Ecto neural progenitor cell (in vitro differentiated cells): ENCODE results near the gene SH3RF1.
"Not testable (repeated sequence)": the region's sequence is repeated elsewhere in the genome, so short reads cannot be mapped to it uniquely, and the experiment has no call there.

Experiments used
- DNase-seq: peaks from one replicate; pipeline ENCODE4 v3.0.0-alpha.2; 2018; ENCODE audit warnings: low spot score

The SH3RF1 gene

DNA sequence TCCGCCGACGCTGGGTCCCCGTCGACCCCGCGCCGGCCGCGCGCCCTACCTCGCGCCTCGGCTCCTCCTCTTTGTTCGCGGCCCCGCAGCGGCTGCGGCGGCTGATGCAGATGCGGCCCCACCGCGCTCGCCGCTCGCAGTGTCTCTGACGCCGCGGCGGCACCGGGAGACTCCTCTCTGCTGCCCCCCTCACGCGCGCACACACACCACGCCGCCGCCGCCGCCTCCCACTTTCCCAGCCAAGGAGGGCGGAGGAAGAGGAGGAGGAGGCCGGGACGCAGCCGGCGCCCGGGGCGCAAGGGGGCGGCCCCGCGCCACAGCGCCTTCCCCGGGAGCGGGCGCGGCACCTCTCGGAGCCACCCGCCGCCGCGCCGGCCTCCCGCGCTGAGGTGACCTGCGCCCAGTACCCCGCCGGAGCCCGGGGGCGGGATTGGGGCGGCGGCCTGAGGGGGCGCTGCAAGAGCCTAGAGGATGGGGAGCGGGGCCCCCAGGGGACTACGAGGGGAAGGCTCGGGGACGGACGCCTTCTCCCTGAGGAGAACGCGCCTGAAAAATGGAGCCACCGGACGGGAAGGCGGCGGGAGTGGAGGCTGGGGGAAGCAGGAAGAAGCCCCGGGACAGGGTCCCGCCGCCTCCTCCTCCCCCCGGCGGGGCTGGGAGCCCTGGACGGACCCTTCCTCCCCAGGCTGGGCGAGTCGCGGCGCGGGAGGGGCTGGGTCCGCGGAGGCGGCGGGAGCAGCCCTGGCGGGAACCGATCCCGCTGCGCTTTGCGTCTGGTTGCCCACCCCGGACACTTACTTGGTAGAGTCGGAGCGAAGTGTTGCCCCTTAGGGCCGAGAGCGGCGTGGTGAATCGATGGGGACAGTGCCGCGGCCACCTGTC is at the start of gene SH3RF1:
Gene SH3RF1, minus strand, starts transcription at position 147 of the 882 bp plus-strand sequence. CDS start 1,744 bp downstream, outside the sequence.
- peak; percentile 88 for DNase-seq

GRCh38 chr4:169315530-169316343 is 45.0 kb upstream of the SH3RF1 start:
- DNase-seq = no peak

GRCh38 chr4:169314906-169315305 is 44.1 kb upstream of the SH3RF1 start:
- DNase-seq = no peak

DNA sequence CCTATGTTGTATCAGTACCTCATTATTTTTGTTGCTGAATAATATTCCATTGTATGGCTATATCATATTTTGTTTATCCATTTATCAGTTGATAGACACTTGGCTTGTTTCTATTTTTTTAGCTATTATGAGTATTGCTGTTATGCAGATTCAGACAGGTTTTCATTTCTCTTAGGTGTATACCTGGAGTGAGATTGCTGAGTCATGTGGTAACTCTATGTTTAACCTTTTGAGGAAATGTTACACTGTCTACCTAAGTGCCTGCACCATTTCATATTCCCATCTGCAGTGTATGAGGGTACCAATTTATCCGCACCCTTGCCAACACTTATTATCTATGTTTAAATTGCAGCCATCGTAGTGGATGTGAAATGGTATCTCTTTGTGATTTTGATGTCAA is 43.0 kb upstream of the SH3RF1 start:
- no peak for DNase-seq

GRCh38 chr4:169312690-169313422 is 42.1 kb upstream of the SH3RF1 start:
- DNase-seq = no peak

DNA sequence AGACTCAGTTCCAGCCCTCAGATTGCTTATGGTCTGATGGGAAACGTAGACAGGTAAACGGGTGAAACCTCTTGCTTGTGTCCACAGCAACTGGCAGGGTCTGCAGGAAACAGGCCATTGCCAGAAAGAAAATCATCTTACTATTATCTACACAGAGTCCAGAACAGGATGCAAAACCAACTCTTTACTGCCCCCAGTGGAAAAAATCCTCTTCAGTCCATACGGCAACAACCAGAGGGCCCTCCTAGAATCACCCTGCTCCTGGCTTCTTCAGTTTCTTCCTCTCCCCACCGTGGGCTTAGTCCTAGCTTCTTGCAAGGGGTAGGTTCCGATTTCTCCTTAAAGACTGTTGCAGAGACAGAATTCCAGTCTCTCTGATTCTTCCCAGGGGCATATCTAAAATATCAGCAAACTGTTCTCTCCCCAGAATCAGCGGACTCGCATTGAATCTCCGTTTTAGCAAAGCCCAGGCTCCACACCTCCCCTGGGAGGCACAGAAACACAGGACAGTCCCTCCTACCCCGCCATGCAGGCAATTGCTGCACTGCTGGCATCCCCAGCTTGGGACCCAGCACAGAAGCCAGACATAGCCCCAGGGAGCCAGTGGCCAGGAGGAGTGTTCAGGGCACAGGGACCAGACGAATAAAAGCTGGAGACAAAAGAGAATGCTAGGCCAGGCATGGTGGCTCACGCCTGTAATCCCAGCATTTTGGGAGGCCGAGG is 41.0 kb upstream of the SH3RF1 start:
- DNase-seq = peak; percentile 59

DNA sequence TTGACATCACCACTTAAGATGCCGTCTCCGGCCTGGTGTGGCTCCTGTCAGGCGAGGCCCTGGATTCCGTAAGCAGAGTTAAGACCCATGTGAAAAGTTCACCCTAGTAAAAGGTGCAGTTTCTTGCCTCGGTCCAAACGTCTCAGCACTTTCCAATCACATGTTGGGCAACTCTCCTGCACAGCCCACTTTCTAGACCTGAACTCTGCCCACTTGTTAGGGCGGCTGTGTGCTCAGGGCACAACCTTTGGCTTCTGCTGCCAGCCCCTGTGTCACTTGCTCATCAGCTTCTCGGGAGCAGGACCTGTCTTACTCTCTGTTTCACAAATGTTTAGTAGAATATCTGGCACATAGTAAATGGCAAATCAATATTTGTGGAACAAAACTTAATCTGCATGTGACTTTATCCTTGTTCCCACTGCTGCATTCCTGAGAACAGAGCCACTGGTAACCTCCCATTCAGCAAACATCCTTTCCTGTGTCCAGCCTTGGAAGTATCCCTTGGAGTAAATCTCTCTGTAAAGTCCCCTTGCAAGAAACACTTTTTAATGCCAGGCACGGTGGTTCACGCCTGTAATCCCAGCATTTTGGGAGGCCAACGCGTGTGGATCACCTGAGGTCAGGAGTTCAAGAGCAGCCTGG is 38.7 kb upstream of the SH3RF1 start:
- no peak for DNase-seq

DNA sequence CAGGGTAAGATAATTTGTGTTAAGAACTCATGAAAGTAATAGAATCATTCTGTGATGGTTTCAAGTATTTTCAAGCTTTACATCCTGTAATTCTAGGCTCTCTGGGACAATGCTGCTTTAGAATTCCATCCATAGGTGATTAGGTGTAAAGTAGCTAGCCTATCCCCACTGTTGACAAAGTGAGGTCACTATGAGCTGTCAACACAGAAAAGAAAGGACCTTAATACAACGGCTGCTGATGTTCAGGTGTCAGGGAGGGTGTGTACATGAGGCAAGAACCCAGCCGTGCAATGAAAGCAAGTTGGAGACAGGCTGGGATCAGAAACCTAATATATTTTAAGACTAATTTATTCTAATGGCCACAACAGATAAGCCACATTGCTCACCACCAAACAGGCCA is 36.8 kb upstream of the SH3RF1 start:
- DNase-seq = no peak

GRCh38 chr4:169305651-169306050 is 34.9 kb upstream of the SH3RF1 start:
- DNase-seq = no peak

GRCh38 chr4:169305173-169305572 is 34.4 kb upstream of the SH3RF1 start:
- DNase-seq = no peak

GRCh38 chr4:169295822-169296221 is 25.1 kb upstream of the SH3RF1 start:
- no peak for DNase-seq

- DNase-seq = no peak
Observed at GRCh38 chr4:169293343-169294176, 22.8 kb upstream of the SH3RF1 start.

DNA sequence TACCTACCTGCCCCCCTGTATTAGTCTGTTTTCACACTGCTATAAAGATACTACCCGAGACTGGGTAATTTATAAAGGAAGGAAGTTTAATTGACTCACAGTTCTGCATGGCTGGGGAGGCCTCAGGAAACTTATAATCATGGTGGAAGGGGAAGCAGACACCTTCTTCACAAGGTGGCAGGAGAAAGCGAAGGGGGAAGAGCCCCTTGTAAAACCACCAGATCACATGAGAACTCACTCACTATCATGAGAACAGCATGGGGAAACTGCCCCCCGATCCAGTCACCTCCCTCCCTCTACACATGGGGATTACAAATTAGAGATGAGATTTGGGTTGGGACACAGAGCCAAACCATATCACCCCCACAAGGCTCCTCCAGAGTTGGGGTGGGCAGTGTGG is 17.2 kb upstream of the SH3RF1 start:
- DNase-seq = not testable (repeated sequence)

DNA sequence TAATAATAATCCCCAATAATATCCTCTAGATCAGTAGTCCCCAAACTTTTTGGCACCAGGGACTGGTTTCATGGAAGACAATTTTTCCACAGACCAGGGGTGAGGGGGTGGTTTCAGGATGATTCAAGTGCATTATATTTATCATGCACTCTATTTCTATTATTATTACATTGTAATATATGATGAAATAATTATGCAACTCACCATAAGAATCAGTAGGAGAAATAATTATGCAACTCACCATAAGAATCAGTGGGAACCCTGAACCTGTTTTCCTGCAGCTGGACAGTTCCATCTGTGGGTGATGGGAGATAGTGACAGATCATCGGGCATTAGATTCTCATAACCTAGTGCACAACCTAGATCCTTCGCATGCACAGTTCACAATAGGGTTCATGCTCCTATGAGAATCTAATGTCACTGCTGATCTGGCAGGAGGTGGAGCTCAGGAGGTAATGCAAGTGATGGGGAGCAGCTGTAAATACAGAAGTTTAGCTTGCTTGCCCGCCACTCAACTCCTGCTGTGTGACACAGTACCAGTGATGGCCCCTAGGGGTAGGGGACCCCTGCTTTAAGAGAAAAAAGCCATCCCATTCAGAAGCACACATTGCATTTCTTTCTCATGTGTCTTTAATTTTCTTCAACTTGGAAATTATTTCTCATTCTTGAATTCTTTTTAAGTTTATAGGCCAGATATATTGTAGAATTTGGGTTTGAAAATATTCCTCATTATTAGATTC is 16.0 kb upstream of the SH3RF1 start:
- no peak for DNase-seq

- no peak for DNase-seq
Observed at GRCh38 chr4:169283114-169283509, 12.4 kb upstream of the SH3RF1 start.

DNA sequence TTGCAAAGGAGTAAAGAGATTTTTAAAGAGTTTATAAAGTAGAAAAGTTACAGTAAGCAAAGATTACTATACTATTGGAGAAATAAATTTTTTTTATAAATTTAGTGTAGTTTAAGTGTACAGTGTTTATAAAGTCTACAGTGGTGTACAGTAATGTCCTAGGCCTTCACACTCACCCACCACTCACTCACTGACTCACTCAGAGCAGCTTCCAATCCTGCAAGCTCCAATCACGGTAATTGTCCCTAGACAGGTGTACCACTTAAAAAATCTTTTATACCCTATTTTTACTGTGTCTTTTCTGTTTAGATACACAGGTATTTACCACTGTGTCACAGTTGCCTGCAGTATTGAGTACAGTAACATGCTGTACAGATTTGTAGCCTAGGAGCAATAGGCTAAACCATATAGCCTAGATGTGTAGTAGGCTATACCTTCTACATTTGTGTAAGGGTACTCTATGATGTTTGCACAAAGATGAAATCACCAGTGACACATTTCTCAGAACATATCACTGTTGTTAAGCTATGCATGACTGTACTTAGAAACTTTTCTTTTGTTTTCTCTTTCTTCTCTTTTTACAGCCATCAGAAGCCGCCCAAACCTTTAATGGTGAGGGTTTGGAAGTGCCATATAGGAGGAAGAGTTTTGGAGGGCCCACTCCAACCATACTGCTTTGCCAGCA is 11.8 kb upstream of the SH3RF1 start:
- DNase-seq = no peak

DNA sequence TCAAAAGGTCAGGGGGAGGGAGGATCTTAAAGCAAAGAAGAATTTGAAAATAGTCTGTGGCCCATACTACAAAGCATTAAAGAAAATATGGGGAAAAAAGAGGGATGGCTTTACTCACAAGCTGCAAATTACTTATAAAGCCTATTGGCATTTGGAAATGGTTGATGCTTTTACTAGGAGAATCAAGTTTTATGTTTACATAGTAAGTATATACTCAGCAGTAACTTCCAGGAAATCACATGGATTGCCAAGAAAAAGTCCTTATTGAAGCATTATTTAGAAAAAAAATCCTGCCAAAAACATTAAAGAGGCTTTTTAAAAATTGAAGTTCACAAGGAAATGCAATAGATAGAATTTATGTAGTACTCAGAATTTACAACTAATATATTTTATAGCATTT is 8.4 kb upstream of the SH3RF1 start:
- no peak for DNase-seq

GRCh38 chr4:169278624-169279023 is 7.9 kb upstream of the SH3RF1 start:
- no peak for DNase-seq

- not testable (repeated sequence) for DNase-seq
Observed at GRCh38 chr4:169277838-169278237, 7.1 kb upstream of the SH3RF1 start.
